ENCODE measurements around the gene FAM184B.

Gene FAM184B

DNA sequence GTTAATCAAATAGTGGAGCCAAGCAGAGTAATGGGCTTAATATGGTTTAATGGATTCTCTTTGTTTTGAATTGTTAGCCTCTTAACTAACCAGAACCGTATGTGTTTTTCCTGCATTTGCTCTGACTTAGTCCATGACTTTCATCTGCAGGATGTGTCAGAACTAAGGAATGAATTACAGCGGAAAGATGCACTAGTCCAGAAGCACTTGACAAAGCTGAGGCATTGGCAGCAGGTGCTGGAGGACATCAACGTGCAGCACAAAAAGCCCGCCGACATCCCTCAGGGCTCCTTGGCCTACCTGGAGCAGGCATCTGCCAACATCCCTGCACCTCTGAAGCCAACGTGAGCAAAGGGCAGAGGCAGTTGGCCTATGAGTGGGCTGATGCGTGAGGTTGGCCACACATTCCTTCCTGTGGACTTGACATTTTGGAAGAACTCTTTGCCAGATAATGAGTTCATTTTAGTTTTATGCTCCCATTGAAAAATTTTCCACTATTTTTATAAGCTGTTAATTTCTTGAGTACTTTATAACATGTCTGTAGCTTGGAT, 157.9 kb downstream of the FAM184B start:
- no peak for DNase-seq

DNA sequence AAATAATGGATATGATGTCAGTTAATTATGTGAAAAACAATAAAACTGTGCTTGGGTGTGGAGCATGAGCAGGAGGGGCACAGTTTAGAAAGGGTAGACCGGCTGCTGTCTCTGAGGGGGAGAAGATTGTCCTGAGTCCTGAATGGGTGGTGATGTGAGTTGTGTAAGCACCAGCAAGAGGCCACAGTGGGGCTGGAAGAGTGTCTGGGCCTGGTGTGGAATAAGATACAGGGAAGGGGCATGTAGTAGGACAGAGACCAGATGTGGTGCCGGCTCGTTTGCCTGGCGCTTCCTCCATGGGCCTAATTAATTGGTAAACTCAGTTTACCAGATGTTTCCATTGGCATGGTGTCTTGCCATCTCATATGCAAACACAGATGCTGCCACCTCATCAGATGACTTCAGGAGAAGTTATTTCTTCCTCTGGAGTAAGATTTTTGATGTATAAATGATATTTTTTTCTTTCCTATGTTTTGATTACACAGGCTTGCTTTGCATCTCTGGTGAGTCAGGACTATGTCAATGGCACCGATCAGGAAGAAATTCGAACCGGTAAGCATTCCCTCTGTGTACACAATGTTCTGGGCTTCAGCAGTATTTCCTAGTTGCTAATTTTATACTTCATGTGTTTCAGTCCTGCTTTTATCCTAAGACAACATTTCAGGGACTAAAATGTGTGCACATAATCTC, 161.9 kb downstream of the FAM184B start:
- no peak for DNase-seq

DNA sequence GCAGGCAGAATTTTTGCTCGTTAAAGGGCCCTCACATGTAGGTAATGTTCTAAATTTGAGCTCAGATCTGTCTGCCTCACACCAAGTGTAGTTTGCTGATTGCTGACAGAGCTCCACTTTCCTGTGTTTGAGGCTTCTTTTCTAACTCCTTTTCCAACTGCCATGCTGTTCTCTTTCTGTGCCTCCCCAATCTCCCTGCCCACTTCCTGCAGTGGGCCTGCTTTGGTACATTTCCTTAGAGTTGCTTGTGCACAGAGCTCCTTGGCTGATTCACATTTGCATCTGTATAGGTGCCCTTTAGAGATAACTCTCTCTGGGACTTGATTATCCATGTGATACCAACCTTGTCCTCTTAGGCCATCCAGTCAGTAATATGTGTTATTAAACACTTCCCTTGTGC, 162.5 kb downstream of the FAM184B start:
- peak; percentile 41 for DNase-seq

DNA sequence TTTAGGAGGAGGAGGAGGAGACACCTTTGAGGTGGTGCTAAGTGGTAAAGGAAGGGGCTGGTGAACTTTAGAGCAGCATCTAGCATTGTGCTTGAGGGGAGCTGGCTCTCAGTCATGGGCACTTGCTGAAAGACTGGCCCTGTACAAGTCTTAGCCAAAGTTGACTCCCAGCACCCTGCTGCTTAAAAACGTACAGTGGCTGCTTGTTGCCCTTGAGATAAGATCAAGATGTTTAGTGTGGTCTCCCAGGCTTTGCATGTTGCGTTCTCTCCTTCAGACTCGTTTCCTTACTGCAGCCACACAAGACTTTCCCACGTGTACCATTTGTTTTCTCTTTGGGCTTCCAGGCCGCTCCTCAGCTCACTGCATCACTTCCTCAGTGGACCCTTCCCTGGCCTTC, 165.1 kb downstream of the FAM184B start:
- peak; percentile 52 for DNase-seq

DNA sequence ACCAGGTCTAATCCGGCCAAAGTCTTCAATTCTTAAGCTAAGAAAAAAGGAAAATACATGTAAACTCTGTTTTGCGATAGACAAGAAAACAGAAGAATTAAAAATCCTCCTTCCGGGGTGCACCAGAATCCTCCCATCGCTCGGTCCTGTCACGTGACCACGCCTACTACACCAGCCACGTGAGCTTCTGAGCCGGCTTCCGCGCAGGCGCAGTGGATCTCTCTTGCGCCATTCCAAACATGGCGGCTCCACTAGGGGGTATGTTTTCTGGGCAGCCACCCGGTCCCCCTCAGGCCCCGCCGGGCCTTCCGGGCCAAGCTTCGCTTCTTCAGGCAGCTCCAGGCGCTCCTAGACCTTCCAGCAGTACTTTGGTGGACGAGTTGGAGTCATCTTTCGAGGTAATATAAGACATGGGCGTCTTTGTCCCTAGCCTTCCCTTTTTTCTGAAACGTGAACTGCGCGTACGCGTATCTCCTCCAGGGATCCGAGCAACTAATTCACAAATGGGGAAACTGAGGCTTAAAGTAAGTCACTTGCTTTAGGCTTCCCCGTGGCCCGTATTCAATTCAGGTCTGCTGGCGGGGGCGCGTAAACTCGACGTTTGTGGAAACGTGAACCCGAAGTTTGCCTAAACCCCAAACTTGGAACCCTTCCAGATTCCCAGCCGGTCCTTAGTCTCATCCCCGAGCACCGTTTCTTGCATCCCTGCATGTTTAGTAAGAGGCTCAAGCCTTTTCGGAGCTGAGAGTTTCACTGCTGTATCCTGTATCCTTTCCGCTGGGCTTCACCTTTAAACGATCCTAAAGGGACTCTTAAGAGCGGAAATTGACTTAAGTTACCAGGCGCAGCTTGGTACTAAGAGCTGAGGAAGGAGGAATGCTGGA, 166.8 kb downstream of the FAM184B start, which contains the start of gene MED28:
MED28 (plus strand) TSS at position 226 of the 884 bp plus-strand sequence; CDS start at position 240, 14 bp downstream.
- peak; percentile 98 for DNase-seq

DNA sequence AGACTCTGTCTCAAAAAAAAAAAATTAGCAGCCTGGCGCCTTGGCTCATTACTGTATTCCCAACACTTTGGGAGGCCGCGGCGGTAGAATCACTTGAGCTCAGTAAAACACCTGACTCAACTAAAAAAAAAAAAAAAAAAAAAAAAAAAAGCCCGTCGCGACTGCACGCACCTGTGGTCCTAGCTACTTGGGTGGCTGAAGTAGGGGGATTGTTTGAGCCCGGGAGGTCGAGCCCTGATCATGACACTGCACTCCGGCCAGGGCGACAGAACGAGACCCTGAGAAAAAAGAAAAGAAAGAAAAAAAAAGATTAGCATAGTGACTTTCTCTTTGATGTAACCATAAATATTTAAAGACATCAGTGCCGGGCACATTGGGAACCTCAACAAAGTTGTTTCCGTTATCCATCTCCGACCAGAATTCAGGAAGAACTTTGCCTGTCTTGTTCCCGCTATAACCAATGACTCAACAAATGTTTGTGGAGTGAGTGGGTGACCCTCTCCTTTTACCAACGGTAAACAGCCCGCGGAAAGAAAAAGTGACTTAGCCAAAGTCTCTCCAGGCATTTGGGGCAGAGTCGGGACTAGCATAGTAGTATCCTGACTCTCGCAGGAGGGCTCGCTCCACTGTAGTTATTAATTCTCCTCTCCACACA, 167.5 kb downstream of the FAM184B start:
- DNase-seq, result peak; percentile 39

DNA sequence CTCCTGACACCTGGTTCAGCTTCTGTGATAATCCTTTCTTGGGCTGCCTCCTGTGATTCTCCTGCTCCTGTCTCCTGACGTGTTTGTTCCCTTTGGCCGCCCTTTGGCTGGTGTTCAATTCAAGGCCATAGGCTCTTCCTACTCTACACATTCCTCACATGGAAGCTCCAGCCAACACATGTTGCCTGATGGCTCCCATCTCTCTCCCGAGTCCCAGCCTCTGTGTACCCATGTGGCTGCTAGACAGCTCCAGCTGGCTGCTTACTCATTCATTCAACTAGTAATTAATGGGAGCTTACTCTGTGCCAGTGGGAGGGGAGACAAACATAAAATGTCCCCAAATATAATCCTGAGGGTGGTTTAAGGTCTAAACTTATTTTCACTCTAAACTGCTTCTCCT, 176.2 kb downstream of the FAM184B start:
- DNase-seq, result no peak

DNA sequence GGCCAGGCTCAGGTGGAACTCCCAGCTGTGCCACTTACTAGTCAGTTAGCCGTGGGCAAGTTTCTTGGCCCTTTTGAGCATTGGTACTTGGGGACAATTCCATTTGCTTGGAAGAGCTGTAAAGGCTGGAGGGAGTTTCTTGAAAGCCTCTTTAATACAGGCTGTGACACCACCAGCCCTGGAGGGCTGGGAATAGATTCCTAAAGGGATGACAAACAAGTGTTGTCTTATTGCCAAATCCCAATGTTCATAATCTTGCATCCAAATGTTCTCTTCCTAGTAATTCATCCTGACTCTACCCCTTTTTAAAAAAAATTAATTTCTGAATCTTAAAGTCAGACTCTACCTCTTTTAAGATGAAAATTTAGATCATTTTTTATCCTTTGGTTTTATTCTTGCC, 181.6 kb downstream of the FAM184B start:
- no peak for DNase-seq

DNA sequence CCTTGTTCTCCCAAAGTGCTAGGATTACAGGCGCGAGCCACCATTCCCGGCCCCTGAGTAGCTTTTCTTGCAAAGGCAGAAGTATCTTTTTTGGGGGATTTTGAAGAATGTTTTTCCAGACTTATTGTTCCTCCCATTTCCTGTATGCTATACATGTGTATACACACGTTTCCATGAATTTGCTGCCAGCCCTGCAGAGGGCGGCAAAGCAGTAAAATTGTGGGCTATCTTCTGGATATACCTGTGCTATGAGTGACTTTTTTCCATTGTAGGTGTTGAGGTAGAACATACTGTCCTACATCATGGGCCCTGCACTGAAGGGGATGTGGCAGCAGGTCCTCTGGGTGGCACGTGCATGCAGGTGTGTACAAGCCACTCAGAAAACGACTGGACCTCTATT, 183.9 kb downstream of the FAM184B start:
- no peak for DNase-seq

DNA sequence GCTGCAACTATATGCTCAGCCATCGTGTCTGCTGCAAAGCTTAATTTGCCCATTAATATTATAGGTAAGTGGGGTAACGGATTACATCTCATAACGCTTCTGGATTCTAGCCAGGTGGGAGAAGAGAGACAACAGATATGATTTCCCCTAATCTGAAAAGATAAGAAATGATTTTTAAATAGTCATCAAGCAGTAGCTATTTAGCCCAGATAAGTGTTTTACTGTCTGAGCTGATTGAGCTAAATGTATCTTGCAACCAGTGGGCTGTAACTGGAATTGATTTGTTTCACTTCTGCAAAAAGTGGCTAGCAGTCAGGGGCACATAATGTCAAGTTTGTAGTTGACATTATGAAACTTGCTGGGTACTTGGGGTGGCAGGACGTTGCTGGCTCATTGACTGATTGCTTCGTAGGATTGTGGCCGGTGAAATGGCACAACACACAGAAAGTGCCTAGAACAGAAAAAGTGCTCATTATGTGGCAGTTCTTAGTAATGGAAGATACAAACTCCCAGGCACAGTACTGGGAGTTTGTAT, 185.9 kb downstream of the FAM184B start:
- DNase-seq, result no peak

DNA sequence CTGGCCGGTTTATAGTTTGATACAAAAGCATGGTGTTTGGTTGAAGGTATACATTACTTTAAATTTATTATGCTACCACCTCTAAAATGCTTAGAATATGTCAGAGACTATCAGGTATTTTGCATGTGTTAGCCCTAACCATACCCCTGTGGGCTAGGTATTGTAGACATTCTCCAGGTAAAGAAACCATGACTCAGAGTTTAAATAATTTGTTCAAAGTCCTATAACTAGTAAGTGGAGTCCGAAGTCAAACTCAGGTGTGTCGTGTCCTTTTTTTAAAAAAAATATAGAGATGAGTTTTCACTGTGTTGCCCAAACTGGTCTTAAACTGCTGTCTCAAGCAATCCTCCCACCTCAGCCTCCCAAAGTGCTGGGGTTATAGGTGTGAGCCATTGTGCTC, 192.1 kb downstream of the FAM184B start:
- no peak for DNase-seq

DNA sequence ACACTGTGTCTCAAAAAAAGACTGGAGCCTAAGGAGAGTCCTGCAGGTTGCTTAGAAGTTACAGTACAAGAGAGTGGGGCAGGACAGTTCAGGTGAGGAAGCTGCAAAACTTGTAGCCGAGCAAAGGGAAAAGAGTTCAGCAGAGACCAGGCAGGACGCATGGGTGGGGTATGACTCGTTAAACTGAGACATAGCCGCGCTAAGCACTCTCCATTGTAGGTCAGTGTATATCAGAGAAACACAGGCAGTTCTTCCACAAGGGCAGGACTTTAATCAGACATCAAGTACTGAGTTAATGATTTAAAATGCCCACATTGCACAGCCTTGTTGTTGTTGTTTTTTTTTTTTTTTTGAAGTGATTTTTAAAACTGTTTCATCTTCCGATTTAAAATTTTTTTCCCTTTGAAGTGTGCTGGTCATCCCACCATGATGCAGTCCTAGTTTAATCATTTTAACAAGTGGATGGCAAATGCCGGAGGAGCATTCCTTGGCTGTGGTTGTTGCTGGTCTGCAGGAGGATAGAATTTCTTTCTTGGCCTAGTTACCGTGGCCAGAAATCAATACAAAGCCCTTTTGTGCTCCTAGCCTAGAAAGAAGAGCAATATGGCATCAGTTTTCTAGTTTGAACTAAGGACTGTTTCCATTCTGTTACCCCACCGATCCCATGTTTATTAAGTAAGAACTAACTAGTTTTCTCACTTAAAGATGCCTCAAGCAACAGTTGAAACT, 194.2 kb downstream of the FAM184B start:
- DNase-seq, result no peak

DNA sequence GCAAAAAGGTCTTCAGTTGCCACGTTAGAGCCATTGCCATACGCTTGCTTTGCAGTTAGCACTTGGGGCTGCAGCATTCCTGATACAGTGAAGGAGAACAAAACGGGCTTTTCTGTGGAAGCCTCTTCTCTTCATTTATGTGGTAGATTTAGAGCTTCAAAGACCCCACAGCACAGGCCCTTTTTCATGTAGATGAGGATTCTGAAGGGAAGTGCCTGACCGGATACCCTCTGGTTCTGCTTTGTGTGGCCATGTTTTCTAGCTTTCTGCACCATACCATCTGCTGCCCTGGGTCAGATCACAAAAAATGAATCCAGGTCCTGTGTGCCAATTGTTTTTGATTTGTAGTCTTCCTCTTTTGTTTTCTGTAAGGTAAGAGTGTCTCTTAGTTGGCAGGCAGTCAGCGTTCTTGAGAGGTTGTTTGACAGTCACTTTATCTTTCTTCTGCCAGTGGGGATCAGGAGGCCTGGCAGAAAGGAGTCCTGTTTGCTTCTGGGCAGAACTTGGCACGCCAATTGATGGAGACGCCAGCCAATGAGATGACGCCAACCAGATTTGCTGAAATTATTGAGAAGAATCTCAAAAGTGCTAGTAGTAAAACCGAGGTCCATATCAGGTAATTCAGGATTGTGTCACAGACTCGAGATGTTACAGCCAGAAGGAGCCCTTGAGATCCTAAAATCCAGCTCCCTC, 196.8 kb downstream of the FAM184B start:
- no peak for DNase-seq

DNA sequence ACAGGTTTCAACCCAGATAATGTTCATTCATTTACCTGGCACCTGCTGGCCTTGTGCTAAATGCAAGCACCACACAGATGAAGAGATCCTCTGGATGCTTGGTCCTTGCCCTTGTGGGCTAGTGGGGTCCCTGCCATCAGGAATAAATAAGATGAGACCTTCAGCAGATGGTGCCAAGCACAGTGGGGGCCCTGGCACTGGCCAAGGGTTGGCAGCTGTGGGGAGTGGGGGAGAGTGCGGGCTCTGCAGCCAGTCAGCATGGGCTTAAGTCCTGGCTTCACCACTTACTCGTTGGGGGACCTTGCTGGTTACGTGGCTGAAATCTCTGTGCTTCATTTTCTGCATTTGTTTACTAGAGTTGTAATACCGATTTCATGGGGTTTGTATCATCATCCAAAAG, 197.5 kb downstream of the FAM184B start:
- no peak for DNase-seq

DNA sequence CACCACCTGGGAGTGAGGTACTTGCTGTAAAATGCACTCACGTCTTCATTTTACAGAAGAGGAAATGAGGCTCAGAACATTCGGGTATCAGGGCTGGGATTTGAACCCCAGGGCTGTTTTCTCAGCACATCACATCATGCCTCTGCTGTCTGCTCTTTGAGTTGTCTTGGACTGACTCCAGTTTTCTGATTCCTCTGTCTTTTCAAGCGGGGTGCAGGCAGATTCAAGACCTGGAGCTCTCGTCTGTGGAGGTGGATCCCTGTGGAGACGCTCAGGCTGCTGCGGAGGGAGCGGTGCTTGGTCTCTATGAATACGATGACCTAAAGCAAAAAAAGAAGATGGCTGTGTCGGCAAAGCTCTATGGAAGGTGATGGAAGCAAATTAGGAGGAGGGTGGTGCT, 198.1 kb downstream of the FAM184B start:
- DNase-seq, result no peak

DNA sequence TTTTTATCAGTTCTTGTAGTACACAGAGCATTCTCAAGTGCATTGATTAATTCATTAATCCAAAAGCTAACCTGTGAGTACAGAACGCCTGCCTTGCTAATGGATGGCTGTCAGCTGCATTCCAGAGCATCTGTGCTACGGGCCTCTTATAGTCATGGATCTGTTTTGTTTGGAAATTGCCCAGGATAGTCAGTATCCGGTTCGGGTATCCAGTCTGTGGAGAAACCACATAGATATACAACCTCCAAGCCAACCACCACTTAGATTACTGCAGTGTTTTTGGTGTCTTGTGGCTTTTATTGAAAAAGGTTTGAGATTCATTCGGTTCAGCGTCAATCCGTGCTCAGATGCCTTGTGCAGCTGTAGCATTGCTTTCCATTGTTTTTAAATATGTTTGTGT, 200.5 kb downstream of the FAM184B start:
- DNase-seq, result no peak

Data from hematopoietic multipotent progenitor cell treated with erythropoietin and hydrocortisone succinate and interleukin-3 and kit ligand, for 4 days (in vitro differentiated cells).